ENCODE measurements around the gene ARL8B. TPM values are rescaled to one million over a fixed set of nuclear protein-coding genes. Genes with fewer than 3 reads are reported as not detected.
"Not testable (repeated sequence)": the region's sequence is repeated elsewhere in the genome, so short reads cannot be mapped to it uniquely, and the experiment has no call there.

ARL8B gene
- total RNA-seq, 1 donor from 2014 or later = 69.2 TPM

- DNase-seq (ENCODE audit: low read depth) = no peak
- no peak overlapping the region for H3K4me3 ChIP-seq (ENCODE audit: low read depth, low read length)
Measured at GRCh38 chr3:5105050-5105449, 17.0 kb upstream of the ARL8B start.

GRCh38 chr3:5106371-5106770, 15.7 kb upstream of the ARL8B start:
- H3K4me3 ChIP-seq (ENCODE audit: low read depth, low read length); DNase-seq (ENCODE audit: low read depth); H3K36me3 ChIP-seq (ENCODE audit: control insufficient read depth, insufficient read depth, low read length); H3K27me3 ChIP-seq (ENCODE audit: control insufficient read depth, insufficient read depth, low read length): not testable (repeated sequence)

More at GRCh38 chr3:5105050-5105449, 17.0 kb upstream of the ARL8B start:
- Histone ChIP-seq H3K27me3 (ENCODE audit: control insufficient read depth, insufficient read depth, low read length) (no peaks in the 10 kb centered on the region), H3K36me3 (ENCODE audit: control insufficient read depth, insufficient read depth, low read length) (no peaks in the 10 kb centered on the region)
- no peak for TF ChIP-seq CTCF (IDR thresholded peaks at IDR 0.05; ENCODE audit: insufficient read depth, low read length, poor library complexity, severe bottlenecking)

- H3K4me3 ChIP-seq (ENCODE audit: low read depth, low read length); H3K36me3 ChIP-seq (ENCODE audit: control insufficient read depth, insufficient read depth, low read length); DNase-seq (ENCODE audit: low read depth); H3K27me3 ChIP-seq (ENCODE audit: control insufficient read depth, insufficient read depth, low read length): not testable (repeated sequence)
Measured at GRCh38 chr3:5106933-5107334, 15.2 kb upstream of the ARL8B start.

GRCh38 chr3:5110337-5110736, 11.8 kb upstream of the ARL8B start:
- Histone ChIP-seq H3K27me3 (ENCODE audit: control insufficient read depth, insufficient read depth, low read length) (no peaks in the 10 kb centered on the region), H3K4me3 (ENCODE audit: low read depth, low read length) (no peak overlapping the region), H3K36me3 (ENCODE audit: control insufficient read depth, insufficient read depth, low read length) (no peaks in the 10 kb centered on the region)
- DNase-seq (ENCODE audit: low read depth) = no peak
- TF ChIP-seq CTCF (IDR thresholded peaks at IDR 0.05; ENCODE audit: insufficient read depth, low read length, poor library complexity, severe bottlenecking) = no peak

GRCh38 chr3:5112043-5112442, 10.0 kb upstream of the ARL8B start:
- DNase-seq (ENCODE audit: low read depth) = no peak
- no peak for TF ChIP-seq CTCF (IDR thresholded peaks at IDR 0.05; ENCODE audit: insufficient read depth, low read length, poor library complexity, severe bottlenecking)
- no peak overlapping the region for H3K4me3 ChIP-seq (ENCODE audit: low read depth, low read length)
- H3K36me3 ChIP-seq (ENCODE audit: control insufficient read depth, insufficient read depth, low read length) = no peaks in the 10 kb centered on the region
- H3K27me3 ChIP-seq (ENCODE audit: control insufficient read depth, insufficient read depth, low read length) = no peaks in the 10 kb centered on the region

GRCh38 chr3:5113726-5114125, 8.4 kb upstream of the ARL8B start:
- not testable (repeated sequence) for H3K27me3 ChIP-seq (ENCODE audit: control insufficient read depth, insufficient read depth, low read length); H3K36me3 ChIP-seq (ENCODE audit: control insufficient read depth, insufficient read depth, low read length); DNase-seq (ENCODE audit: low read depth); H3K4me3 ChIP-seq (ENCODE audit: low read depth, low read length)

- Histone ChIP-seq H3K36me3 (ENCODE audit: control insufficient read depth, insufficient read depth, low read length) (no peaks in the 10 kb centered on the region), H3K4me3 (ENCODE audit: low read depth, low read length) (no peak overlapping the region), H3K27me3 (ENCODE audit: control insufficient read depth, insufficient read depth, low read length) (no peaks in the 10 kb centered on the region)
- DNase-seq (ENCODE audit: low read depth) = no peak
- no peak for TF ChIP-seq CTCF (IDR thresholded peaks at IDR 0.05; ENCODE audit: insufficient read depth, low read length, poor library complexity, severe bottlenecking)
Measured at GRCh38 chr3:5115506-5116162, 6.5 kb upstream of the ARL8B start.
